DOHH2 (cell line): ENCODE data around the gene PPARA.

ENCODE experiments used
- CTCF ChIP-seq: fragments of 200-600 bp; sonication (generic); IDR thresholded peaks from one replicate; pipeline ENCODE4 v1.5.1; 2014; ENCODE audit warnings: antibody characterized with exemption, mild to moderate bottlenecking, low read depth, low read length; ENCODE audit not compliant: poor library complexity, severe bottlenecking
- EZH2phosphoT487 ChIP-seq: fragments of 200-600 bp; sonication (generic); IDR thresholded peaks from 2 replicates; pipeline ENCODE4 v1.6.1; 2017; ENCODE audit warnings: borderline replicate concordance, mild to moderate bottlenecking, antibody characterized with exemption, low read length, moderate library complexity, mixed read lengths

GRCh38 chr22:46113910-46114517 lies 36.3 kb upstream of the PPARA start:
- no peak for TF ChIP-seq CTCF
- TF ChIP-seq EZH2phosphoT487: no peak
